Colonic mucosa (tissue), 4 donors: ENCODE results near the gene KRTAP12-2. TPM values are rescaled to one million over a fixed set of nuclear protein-coding genes. Genes with fewer than 3 reads are reported as not detected.

Source experiments
- DNase-seq: peaks from one replicate; pipeline ENCODE4 v3.0.0-alpha.2; 2020
- H3K27ac ChIP-seq: fragments of 200-600 bp; one replicate; pipeline ENCODE4 v1.8.0; 2021
- H3K27me3 ChIP-seq: fragments of 200-600 bp; one replicate; pipeline ENCODE4 v1.8.0; 2021
- H3K36me3 ChIP-seq: fragments of 200-600 bp; one replicate; pipeline ENCODE4 v1.8.0; 2021
- H3K4me1 ChIP-seq: fragments of 200-600 bp; one replicate; pipeline ENCODE4 v1.8.0; 2021; ENCODE audit warnings: mild to moderate bottlenecking
- H3K4me3 ChIP-seq: fragments of 200-600 bp; one replicate; pipeline ENCODE4 v1.8.0; 2021
- H3K9ac ChIP-seq, 2 donors: one replicate each; pipeline ENCODE4 v1.7.0; 2013; ENCODE audit warnings: control low read depth in 2 of 2, low read depth in 2 of 2, low read length in 2 of 2
- H3K9me3 ChIP-seq: fragments of 200-600 bp; one replicate; pipeline ENCODE4 v1.8.0; 2021
- intact Hi-C: fragments of 100-400 bp; cut with DNase I; formaldehyde crosslinking; loops from one replicate; pipeline ENCODE4 v1.14.1; 2022
- total RNA-seq, 2 donors: library from RNA; stranded (reverse); fragmentation: NEBNext Ultra II Directional in 1 of 2; extraction: Animal tissue kit (Norgen Biotek cat#: 25700) in 1 of 2; gene quantifications; one replicate each; pipeline ENCODE4 v1.2.1, GENCODE V29; 2021
- TF ChIP-seq, protein P1 (sequence below): fragments of 200-600 bp; IDR thresholded peaks from one replicate; pipeline ENCODE4 v1.8.0; 2022; ENCODE audit warnings: antibody characterized with exemption, mild to moderate bottlenecking
- donor health status: healthy.
- donor health status: DM: no; HTN: no; CAD: no.
- donor health status: DM: no; HTN: no; CAD: no.

The KRTAP12-2 gene
- total RNA-seq, 2 donors from 2014 or later: not detected

DNA sequence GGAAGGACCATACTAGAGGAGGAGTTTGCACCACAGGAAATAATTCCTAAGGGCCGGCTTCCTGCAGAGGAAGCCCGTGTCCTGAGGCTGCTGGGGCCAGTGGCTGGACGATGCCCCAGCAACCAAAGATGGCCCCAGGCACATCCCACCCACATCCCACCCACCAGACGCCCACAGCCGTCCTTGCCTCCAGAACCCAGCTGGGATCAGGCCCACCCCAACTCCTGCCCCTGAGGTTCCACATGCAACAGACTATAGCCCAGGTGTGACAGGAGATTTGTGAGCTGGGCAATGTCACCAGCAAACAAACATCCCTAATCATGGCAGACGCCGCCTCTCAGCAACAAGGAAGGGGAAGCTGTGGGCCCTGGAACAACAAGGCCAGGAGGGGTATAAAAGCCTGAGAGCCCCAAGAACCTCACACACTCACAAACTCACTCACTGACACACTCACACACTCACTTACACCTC, 40.0 kb downstream of the KRTAP12-2 start, which contains the start of gene KRTAP10-9:
Gene KRTAP10-9, plus strand, starts transcription at position 421 of the 471 bp plus-strand sequence. CDS start 79 bp downstream, outside the sequence.
- H3K36me3 ChIP-seq: no peaks in the 10 kb centered on the region
- H3K27ac ChIP-seq: no peak within 1 kb of the TSS
- no peak within 1 kb of the TSS for H3K9ac ChIP-seq
- no peak within 1 kb of the TSS for H3K4me3 ChIP-seq
- intact Hi-C loops: no loop called here
- DNase-seq: no peak
- H3K4me1 ChIP-seq: no peaks in the 10 kb centered on the region
- TF ChIP-seq, protein P1, sequence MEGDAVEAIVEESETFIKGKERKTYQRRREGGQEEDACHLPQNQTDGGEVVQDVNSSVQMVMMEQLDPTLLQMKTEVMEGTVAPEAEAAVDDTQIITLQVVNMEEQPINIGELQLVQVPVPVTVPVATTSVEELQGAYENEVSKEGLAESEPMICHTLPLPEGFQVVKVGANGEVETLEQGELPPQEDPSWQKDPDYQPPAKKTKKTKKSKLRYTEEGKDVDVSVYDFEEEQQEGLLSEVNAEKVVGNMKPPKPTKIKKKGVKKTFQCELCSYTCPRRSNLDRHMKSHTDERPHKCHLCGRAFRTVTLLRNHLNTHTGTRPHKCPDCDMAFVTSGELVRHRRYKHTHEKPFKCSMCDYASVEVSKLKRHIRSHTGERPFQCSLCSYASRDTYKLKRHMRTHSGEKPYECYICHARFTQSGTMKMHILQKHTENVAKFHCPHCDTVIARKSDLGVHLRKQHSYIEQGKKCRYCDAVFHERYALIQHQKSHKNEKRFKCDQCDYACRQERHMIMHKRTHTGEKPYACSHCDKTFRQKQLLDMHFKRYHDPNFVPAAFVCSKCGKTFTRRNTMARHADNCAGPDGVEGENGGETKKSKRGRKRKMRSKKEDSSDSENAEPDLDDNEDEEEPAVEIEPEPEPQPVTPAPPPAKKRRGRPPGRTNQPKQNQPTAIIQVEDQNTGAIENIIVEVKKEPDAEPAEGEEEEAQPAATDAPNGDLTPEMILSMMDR: no peak
- no peaks in the 10 kb centered on the region for H3K9me3 ChIP-seq
- H3K27me3 ChIP-seq: no peaks in the 10 kb centered on the region

DNA sequence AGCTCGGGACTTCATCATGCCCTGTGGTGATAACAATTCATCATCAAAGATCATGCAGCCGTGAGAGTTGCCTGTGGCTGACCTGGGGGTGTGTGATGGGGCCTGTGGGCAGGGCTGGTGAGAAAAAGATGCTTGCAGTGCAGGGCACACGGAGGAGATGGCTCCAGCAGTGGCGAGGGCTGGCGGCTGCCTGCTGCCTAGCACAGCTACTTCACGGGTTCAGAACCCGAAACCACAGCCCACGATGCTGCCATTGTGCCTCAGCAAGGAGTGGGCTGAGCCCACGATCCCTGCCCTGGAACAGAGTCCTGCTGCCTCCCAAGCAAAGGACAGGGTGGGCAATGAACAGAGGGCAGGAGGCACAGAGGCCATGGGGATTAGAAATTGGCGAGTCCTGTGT, 40.5 kb downstream of the KRTAP12-2 start:
- H3K9ac ChIP-seq: no peak overlapping the region
- H3K9me3 ChIP-seq: no peaks in the 10 kb centered on the region
- intact Hi-C loops: no loop called here
- TF ChIP-seq, protein P1: no peak
- H3K4me3 ChIP-seq: no peak overlapping the region
- no peaks in the 10 kb centered on the region for H3K27me3 ChIP-seq
- H3K36me3 ChIP-seq: no peaks in the 10 kb centered on the region
- no peak for DNase-seq
- no peaks in the 10 kb centered on the region for H3K4me1 ChIP-seq
- no peak overlapping the region for H3K27ac ChIP-seq

DNA sequence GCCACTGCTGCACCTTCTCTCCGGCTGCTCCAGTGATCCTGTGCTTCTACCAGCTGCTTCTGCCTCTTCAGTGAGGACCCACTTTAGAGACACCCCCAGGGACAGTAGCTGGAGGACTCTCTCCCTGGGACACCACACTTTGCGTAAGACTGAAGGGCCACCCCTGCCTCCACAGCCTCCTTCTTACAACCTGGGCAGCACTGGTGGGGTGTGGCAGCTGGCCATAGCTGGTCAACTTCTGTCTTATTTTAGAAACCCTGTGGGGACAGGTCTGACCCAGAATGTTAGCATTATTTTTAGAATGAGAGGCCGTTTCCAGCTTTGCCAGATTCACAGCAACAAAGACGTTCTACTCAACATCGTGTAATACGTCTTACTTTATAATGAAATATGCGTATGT, 41.0 kb downstream of the KRTAP12-2 start:
- H3K4me3 ChIP-seq: no peak overlapping the region
- TF ChIP-seq, protein P1: no peak
- H3K4me1 ChIP-seq: no peaks in the 10 kb centered on the region
- H3K9ac ChIP-seq: no peak overlapping the region
- no peaks in the 10 kb centered on the region for H3K27me3 ChIP-seq
- intact Hi-C loops: no loop called here
- DNase-seq: no peak
- H3K9me3 ChIP-seq: no peaks in the 10 kb centered on the region
- H3K27ac ChIP-seq: no peak overlapping the region
- no peaks in the 10 kb centered on the region for H3K36me3 ChIP-seq

DNA sequence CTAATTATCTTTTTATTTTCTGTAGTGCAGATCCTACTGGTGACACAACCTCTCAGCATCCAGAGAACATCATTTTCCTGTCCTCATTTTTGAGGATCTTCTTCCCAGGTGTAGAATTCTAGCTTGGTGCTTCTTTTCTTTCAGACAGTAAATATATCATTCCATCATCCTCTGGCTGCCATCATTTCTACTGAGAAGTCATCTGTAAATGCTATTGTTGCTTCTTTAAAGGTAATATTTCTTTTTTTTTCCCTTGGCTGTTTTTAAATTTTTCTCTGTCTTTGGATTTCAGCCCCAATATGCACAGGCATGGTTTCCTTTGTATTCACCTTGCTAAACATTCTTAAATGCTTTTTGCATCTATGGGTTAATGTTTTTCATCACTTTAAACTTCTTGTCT, 43.2 kb downstream of the KRTAP12-2 start:
- Histone ChIP-seq H3K9ac (no peak overlapping the region), H3K4me1 (no peaks in the 10 kb centered on the region), H3K4me3 (no peak overlapping the region), H3K27me3 (no peaks in the 10 kb centered on the region), H3K36me3 (no peaks in the 10 kb centered on the region), H3K27ac (no peak overlapping the region), H3K9me3 (no peaks in the 10 kb centered on the region)
- TF ChIP-seq, protein P1: no peak
- no peak for DNase-seq
- intact Hi-C loops: no loop called here

DNA sequence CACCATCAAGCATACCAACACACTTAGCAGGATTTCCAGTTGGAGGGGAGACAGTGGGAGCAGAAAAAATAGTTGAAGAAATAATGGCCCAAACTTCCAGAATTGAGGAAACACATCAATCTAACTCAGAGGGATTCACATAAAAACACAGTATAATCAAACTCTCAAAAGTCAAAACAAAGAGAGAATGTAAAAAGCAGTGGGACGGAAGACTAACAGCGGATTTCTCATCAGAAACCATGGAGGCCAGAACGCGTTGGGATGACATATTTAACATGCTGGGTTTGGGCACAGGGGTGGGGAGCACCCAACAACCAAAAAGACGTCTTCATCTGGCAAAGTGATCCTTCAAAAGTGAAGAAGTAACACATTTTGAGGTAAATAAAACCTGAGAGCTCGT, 46.8 kb downstream of the KRTAP12-2 start:
- Histone ChIP-seq H3K9me3 (no peaks in the 10 kb centered on the region), H3K27me3 (no peaks in the 10 kb centered on the region), H3K27ac (no peak overlapping the region), H3K9ac (no peak overlapping the region), H3K4me3 (no peak overlapping the region), H3K4me1 (no peaks in the 10 kb centered on the region), H3K36me3 (no peaks in the 10 kb centered on the region)
- TF ChIP-seq, protein P1: no peak
- intact Hi-C loops: no loop called here
- DNase-seq: no peak
